NCI-H2196 treated with DMSO at 0.1 percent for 48 hours (cell line): ENCODE data around the gene MAPK8IP2.

Source experiments
- DNase-seq: peaks from one replicate; lab custom pipeline; 2025; ENCODE audit not compliant: unreplicated experiment; lab: John Stamatoyannopoulos, UW

Gene MAPK8IP2

GRCh38 chr22:50575426-50575941 is 25.1 kb upstream of the MAPK8IP2 start:
- DNase-seq, result no peak

DNA sequence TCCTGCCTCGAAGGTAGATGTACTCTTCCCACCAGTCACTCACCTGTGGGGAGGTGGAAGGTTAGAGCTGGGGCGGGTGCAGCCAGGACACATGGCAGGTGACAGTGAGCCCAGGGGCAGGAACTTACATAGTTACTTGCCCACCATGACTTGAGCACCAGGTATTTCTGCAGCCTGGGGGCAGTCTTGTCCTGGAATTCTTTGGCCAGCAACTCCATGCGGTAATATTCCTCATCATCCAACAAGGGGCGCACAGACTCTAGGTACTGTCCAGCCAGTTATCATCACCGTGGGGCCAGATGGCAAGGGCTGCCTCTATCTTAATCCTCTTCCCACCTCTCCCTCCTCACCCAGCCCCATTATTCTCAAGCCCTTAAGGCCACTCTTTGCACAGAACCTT is 24.5 kb upstream of the MAPK8IP2 start:
- no peak for DNase-seq

DNA sequence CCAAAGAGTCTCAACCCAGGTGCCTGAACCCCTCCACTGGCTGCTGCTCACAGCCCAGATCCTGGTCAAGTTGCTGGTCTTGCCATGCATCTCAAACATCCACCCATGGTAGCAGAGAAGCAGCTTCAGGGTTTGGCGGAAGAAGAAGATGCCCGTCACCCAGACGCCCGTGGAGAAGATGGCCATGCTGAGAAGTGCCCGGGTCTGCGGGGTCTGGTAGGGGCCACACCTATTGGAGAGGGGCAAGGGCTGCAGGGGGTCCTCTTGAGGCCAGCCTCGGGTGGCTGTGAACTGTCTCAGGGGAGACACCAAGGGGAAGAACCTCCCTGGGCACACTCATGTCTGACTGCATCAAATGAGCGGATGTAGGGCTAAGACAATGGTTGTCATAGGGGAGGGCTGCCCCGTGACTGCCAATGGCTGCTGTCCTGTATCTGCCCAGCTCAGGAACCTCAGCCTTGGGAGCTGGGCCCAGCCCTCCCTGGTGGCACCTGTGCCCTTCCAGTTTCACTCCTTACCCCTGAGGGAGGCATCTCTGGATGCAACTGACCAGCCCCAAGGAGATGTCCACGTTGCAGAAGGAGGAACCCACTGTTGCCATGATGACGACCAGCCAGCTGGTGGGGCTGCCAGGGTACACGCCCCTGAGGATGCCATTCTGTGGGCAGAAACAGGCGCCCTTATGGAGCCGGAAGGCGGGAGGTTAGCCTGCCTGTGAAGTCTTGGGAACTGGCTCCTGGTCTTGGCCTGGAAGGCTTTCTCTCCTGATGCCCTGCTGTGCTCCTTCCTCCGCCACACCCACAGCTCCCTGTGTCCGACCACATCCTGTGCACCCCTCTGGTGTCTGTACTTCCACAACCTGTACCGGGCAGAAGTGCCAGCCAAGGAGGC is 23.5 kb upstream of the MAPK8IP2 start:
- no peak for DNase-seq

DNA sequence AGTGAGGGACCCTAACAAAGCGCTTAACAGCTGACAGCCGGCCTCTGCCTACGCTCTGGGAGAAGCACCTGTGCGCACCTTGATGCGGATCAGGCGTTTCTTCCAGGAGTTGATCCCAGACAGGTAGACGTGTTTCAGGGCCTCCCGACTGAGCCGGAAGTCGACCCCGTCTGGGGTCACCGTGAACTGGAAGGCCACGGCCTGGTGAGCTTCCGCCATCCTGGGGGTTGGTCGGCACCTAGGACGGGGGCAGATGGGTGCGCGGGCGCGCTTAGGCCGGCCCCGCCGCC is 23.0 kb upstream of the MAPK8IP2 start:
- DNase-seq, result no peak

DNA sequence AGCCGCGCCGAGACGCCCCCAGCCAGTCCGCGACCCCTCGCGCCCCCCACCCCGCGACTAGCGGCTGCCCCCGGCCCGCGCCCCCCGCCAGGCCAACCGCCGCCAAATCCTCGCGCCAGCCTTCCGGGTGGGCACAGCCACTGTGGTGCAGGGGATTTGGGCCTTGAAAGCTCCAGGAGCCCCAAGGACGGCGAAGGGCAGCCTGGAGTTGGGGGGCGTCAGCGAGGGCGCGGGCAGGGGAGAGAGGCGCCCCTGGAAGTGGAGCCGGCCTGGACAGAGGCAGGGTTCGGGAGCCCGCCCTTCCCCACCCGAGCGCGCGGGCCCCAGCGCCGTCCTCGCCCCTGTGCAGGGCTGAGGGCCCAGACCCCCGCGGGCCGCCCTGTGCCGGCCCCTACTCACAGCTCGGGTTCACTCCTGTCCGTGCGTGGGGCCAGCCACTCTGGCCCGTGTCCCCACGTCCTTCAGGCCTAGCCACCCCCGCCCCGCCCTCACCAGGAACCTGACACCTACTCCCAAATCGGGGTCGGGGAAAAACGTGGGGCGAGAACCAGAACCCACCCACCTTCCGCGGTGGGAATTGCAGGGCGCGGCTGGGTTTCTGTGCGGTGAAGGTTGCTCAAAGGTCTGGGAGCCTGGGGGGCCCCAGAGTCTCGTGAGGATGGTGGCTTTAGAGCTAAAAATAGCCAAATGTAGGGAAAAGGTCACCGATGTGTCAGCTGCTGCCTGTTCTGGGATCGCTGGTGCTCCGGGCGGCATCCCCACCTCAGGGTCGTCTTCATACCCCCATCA is 22.4 kb upstream of the MAPK8IP2 start, which contains the start of gene CPT1B:
CPT1B (minus strand) TSS at position 441 of the 789 bp plus-strand sequence. CDS start 512 bp downstream, outside the sequence.
- DNase-seq, result no peak

DNA sequence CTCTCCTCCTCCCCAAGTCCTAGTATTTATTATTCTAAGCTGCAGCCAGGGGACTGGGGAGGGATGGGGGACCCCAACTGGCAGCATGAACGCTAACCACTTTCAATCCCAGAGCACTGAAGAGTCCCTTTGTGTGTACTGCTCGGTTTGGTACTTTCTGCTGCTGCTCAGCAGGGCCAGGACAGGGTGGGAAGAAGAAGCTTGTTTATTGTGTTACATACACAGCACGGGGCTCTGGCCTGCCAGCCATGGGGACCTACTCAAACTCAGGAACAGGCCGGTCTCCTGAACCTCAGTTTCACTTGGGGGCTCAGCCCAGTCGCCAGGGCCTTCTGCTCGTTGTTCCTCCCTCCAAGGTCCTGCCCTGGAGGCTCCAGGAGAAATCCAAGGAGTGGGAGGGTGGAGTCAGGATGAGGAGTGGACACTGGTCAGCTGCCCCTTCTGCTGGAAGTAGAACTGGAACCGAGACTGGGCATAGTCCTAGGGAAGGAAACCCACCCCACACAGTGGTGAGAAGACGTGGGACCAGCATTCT is 21.8 kb upstream of the MAPK8IP2 start:
- DNase-seq, result no peak

GRCh38 chr22:50579752-50580151 is 20.8 kb upstream of the MAPK8IP2 start:
- DNase-seq, result no peak

DNA sequence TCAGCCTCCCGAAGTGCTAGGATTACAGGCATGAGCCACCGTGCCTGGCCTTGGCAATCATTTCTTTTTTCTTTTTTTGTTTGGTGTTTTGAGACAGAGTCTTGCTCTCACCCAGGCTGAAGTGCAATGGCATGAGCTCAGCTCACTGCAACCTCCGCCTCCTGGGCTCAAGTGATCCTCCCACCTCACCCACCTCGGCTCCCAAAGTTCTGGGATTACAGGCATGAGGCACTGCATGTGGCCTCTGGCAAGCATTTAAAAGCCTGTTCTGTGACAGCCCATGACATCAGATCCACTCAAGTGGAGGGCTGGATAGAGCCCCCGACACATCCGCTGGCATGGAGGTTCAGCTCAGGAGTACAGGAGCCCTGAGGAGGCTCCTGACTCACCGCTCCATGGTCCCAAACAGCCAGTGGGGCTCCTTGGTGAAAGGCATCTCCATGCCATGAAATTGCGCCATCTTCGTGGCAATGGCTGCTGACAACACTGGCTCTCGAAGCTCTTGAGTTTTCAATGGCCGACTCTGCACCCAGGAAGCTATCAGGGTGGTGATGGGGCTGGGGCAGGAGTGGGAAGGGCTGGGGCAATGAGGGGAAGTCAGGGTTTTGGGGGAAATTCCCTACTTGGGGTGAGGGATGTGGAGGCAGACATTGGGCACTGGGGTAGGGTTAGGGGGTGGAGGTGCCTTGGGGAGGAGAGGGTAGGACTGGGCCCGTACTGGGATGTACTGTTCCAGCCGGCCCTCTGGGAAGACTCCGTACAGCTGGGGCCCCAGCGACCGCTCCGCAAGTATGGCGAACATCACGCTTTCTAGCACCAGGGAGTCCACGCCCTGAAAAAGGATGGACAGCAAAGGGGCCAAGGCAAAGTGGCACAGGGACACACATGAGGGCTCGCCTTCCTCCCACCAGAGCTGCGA is 19.3 kb upstream of the MAPK8IP2 start:
- no peak for DNase-seq

GRCh38 chr22:50581950-50582492 is 18.6 kb upstream of the MAPK8IP2 start:
- DNase-seq, result no peak

DNA sequence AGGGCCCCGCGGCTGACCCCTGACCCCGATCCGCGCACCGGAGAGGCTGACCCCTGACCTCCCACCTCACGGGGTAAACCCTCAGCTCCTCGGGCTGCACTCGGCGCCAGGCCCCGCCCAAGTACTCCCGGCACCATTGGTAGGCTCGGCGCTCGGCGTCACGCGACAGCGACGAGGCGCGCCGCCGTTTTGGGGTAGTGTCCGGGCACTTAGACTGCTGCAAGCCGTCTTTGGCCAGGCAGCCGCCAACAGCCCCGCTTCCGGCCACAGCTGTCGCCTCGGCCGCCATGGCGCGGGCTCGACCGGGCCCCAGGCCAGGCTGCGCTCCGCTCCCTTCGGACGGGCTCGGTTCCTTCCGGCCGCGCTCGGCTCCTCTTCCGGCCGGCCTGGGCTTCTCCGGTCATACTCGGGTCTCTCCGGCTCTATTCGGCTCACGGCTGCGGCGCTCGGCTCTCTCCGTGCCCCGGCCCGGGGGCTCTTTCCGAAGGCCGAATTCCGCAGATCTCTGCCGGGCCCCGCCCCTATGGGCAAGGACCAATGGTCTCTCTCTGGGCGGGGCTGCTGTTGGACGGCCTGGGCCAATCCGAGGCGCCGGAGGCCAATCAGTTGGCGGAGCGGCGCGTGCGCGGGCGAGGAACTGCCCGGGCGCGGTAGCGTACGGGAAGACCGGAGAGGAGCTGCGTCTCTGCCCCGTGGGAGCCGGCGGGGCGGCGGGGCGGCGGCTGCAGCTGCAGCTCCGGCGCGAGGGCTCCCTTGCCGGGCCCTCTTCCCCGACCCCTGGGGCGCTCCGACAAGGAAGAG is 17.9 kb upstream of the MAPK8IP2 start, which contains the start of gene CHKB:
CHKB (minus strand) TSS at position 357 of the 801 bp plus-strand sequence; CDS start at position 289, 68 bp downstream.
- DNase-seq, result peak; percentile 88

DNA sequence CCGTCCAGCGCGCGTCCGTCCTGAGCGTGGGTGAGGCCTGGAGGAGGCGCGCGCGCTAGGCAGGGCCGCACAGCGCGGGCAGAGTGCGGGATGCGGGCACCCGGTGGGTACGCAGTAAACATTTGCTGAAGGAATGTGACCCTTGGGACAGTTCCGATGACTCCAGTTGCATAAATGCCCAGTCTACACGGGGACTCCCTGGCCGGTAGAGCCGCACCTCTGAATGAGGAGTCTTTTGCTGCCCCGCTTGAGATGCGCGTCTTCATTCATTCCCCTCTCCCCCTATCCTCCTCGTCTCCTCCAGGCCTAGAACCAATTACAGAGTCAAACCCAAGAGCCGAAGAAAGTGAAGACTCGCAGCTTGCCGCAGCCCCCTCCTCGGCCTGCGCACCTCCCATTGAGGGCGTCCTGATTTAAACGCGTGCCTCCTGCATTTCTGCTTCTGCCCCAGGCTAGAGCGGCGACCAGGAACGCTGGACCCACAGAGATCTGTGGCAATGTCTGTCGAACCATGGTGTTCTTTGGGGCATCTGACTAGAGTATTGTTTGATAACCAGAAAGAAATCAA is 17.2 kb upstream of the MAPK8IP2 start:
- DNase-seq, result no peak

DNA sequence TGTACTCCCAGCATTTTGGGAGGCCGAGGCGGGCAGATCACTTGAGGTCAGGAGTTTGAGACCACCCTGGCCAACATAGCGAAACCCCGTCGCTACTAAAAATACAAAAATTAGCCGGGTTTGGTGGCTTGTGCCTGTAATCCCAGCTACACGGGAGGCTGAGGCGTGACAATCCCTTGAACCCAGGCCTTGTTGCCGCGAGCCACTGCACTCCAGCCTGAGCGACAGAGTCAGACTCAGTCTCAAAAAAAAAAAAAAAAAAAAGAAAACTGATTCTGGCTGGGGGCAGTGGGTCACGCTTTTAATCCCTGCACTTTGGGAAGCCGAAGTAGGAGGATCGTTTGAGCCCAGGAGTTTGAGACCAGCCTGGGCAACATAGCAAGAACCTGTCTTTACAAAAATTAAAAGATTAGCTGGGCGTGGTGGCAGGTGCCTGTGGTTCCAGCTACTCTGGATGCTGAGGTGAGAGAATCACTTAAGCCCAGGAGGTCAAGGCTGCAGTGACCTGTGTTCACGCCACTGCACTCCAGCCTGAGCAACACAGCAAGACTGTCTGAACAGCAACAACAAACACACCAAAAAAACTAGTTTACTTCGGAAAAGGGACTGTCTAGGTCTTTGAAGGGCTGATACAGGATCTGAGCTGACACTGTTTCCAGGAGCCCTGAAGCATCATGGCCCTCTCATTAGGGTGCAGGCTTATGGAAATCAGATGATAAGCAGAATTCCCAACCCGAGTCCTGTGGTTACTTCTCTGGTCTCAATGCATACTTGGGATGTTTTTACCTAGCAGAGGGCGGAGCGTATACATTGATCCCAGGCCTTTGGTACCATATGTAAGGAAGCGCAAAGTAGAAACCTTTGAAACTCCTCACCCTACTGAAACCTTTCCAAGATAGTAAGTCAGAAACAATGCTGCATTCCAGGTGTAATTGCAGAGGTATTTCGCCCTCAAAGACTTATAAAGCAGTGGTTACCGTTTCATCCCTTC is 16.2 kb upstream of the MAPK8IP2 start:
- DNase-seq, result no peak

- DNase-seq, result no peak
These were observed 15.4 kb upstream of the MAPK8IP2 start for GRCh38 chr22:50585238-50585637.

GRCh38 chr22:50585781-50586180 is 14.8 kb upstream of the MAPK8IP2 start:
- DNase-seq, result no peak

- DNase-seq, result no peak
These were observed 14.2 kb upstream of the MAPK8IP2 start for GRCh38 chr22:50586416-50586815.

GRCh38 chr22:50587407-50587806 is 13.2 kb upstream of the MAPK8IP2 start:
- no peak for DNase-seq

- no peak for DNase-seq
These were observed 5.4 kb upstream of the MAPK8IP2 start for GRCh38 chr22:50595189-50595588.

- DNase-seq, result no peak
These were observed 3.5 kb upstream of the MAPK8IP2 start for GRCh38 chr22:50597097-50597496.
